Body of pancreas (tissue), 4 donors: ENCODE measurements around the gene ADIPOQ.

Source experiments
- CTCF ChIP-seq, 7 experiments: fragments of 450-650 bp in 4 of 7; fragments of 200-600 bp in 3 of 7; sonication (generic) in 3 of 7; IDR thresholded peaks; one replicate each; pipeline ENCODE4 v1.5.1; 2016 to 2019; ENCODE audit warnings: antibody characterized with exemption in 7 of 7
- POLR2A ChIP-seq, 3 donors: fragments of 450-650 bp; IDR thresholded peaks; one replicate each; pipeline ENCODE4 v1.6.1; 2016; ENCODE audit warnings: antibody characterized with exemption in 3 of 3, mild to moderate bottlenecking in 2 of 3

GRCh38 chr3:186821429-186822387 is 20.8 kb upstream of the ADIPOQ start:
- TF ChIP-seq CTCF (IDR thresholded peaks at IDR 0.05), result peak; percentile 25 to 70 (median 61)
- TF ChIP-seq POLR2A (IDR thresholded peaks at IDR 0.05), result no peak
